ENCODE data around the gene SRSF4. TPM values are rescaled to one million over a fixed set of nuclear protein-coding genes. Genes with fewer than 3 reads are reported as not detected.

SRSF4 gene
- polyA plus RNA-seq, 1 of the 3 experiments (the other 2 are of a cell fraction): 62.6 TPM

- POLR2A ChIA-PET: interaction anchor here (1.1 kb wide), 1 partner anchor 8 kb away, joined by 3 read pairs; no protein-coding TSS in a partner anchor
- Histone ChIP-seq H3F3A (replicated peaks; ENCODE audit: insufficient read depth) (no peaks in the 10 kb centered on the region), H4K20me1 (ENCODE audit: insufficient read depth) (no peaks in the 10 kb centered on the region), H3K4me2 (no peak overlapping the region), H3K79me2 (ENCODE audit: insufficient read depth) (no peaks in the 10 kb centered on the region), H3K9me3 (no peaks in the 10 kb centered on the region), H3K9me2 (no peaks in the 10 kb centered on the region), H2AFZ (ENCODE audit: low read depth) (no peak overlapping the region), H3K36me3 (replicated peaks in 1 of 2; ENCODE audit: control insufficient read depth in 1 of 2, insufficient read depth in 2 of 2, low read length in 1 of 2) (no peaks in the 10 kb centered on the region), H3K27me3 (ENCODE audit: insufficient read depth) (no peaks in the 10 kb centered on the region), H3K9ac (no peak overlapping the region), H3K4me3 (ENCODE audit: low read depth in 2 of 2, low read length in 1 of 2) (no peak overlapping the region), H3K4me1 (ENCODE audit: control insufficient read depth in 1 of 2, insufficient read depth in 2 of 2, low read depth in 1 of 2, low read length in 1 of 2) (no peaks in the 10 kb centered on the region), H3K27ac (ENCODE audit: low read depth in 2 of 2, low read length in 1 of 2) (no peak overlapping the region)
- TF ChIP-seq PBX3 (IDR thresholded peaks at IDR 0.05): no peak
- TF ChIP-seq GATA2 (CRISPR knock-in tag; IDR thresholded peaks at IDR 0.05): no peak
- no peak for TF ChIP-seq SIN3A (IDR thresholded peaks at IDR 0.05; ENCODE audit: borderline replicate concordance, low read depth, low read length)
- no peak for TF ChIP-seq RAD21 (IDR thresholded peaks at IDR 0.05; ENCODE audit: low read length)
- no peak for TF ChIP-seq FOSL2 (IDR thresholded peaks at IDR 0.05; ENCODE audit: borderline replicate concordance, low read depth)
- TF ChIP-seq IRF3 (IDR thresholded peaks at IDR 0.05; ENCODE audit: low read depth, low read length): no peak
- TF ChIP-seq RFX5 (IDR thresholded peaks at IDR 0.05; ENCODE audit: low read length): no peak
- no peak for TF ChIP-seq JUND (IDR thresholded peaks at IDR 0.05)
- no peak for TF ChIP-seq NRF1 (IDR thresholded peaks at IDR 0.05; ENCODE audit: low read depth, low read length)
- no peak for TF ChIP-seq MEF2A (IDR thresholded peaks at IDR 0.05; ENCODE audit: borderline replicate concordance, low read depth)
- no peak for TF ChIP-seq POLR2AphosphoS5 (IDR thresholded peaks at IDR 0.05; ENCODE audit: low read depth, low read length)
- no peak for TF ChIP-seq FOXM1 (IDR thresholded peaks at IDR 0.05; ENCODE audit: low read depth)
- no peak for TF ChIP-seq YY1 (IDR thresholded peaks at IDR 0.05; ENCODE audit: low read depth)
- no peak for TF ChIP-seq CHD2 (IDR thresholded peaks at IDR 0.05; ENCODE audit: low read length, partially characterized antibody)
- no peak for TF ChIP-seq REST (IDR thresholded peaks at IDR 0.05; ENCODE audit: low read depth, low read length)
- TF ChIP-seq EP300 (IDR thresholded peaks at IDR 0.05; ENCODE audit: borderline replicate concordance in 1 of 2, low read depth in 1 of 2, low read length in 1 of 2): no peak
- TF ChIP-seq USF2 (IDR thresholded peaks at IDR 0.05; ENCODE audit: borderline replicate concordance, low read depth, low read length): no peak
- TF ChIP-seq MAX (IDR thresholded peaks at IDR 0.05; ENCODE audit: low read depth): no peak
- 83% methylated on average over 5 of the region's 6 CpGs for WGBS (ENCODE audit: low lambda C conversion rate)
- CTCF ChIA-PET: interaction anchor here (0.8 to 4.4 kb wide), 5 partner anchors 8 to 236 kb away, joined by 3 to 20 read pairs (median 5); partner anchors contain the start of gene TMEM200B
- DNase-seq: no peak
Measured at GRCh38 chr1:29113413-29114117, 68.1 kb downstream of the SRSF4 start.

All from SK-N-SH (cell line).